K562 (cell line): Measurements from ENCODE around the gene OR13C8. TPM values are rescaled to one million over a fixed set of nuclear protein-coding genes. Genes with fewer than 3 reads are reported as not detected.
A peak's percentile ranks its signal among the peaks of the same experiment; 100 is the strongest.

Experiments
- ATAC-seq: fragments of 200-7000 bp; cut with Tn5 transposase; 3 replicates; pipeline ENCODE4 v1.9.1; 2020; ENCODE audit warnings: moderate library complexity
- BruUV-seq: library from RNA; stranded (reverse); fragments of 400-500 nt; replicated peaks from 2 replicates; lab custom pipeline; 2021; lab: Mats Ljungman, UMichigan
- CTCF ChIA-PET: fragments of 300-600 bp; formaldehyde crosslinking; extraction: SDS; loops from one replicate; lab custom pipeline; 2021; ENCODE audit warnings: low intra/inter-chr PET ratio; lab: Yijun Ruan, JAX
- POLR2A ChIA-PET: fragments of 300-600, 350-650 bp; sonication (Branson Sonifier 250); formaldehyde crosslinking; extraction: SDS; loops from one replicate; lab custom pipeline; 2021; ENCODE audit warnings: antibody characterized with exemption, inconsistent platforms; lab: Yijun Ruan, JAX
- DNase-seq, 4 experiments: peaks; one replicate each; pipeline versions ENCODE4 v3.0.0 to v3.0.0-alpha.2; 2011 to 2018; ENCODE audit warnings: low spot score in 3 of 4, mixed read lengths in 3 of 4; ENCODE audit errors: extremely low read depth in 1 of 4
- FAIRE-seq: peaks from 2 replicates; lab custom pipeline; 2011; peaks lifted over from hg19 to GRCh38; lab: Jason Lieb, UNC
- H2AFZ ChIP-seq: 2 replicates; pipeline ENCODE4 v1.6.0; 2011; ENCODE audit warnings: low read depth, low read length, control low read depth, inconsistent platforms
- H3K27ac ChIP-seq: fragments of 200-600 bp; 3 replicates; pipeline ENCODE4 v1.8.0; 2011; ENCODE audit warnings: low read depth, mild to moderate bottlenecking, control low read depth, inconsistent platforms, low read length, moderate library complexity, mixed read lengths; ENCODE audit errors: extremely low read depth
- H3K27me3 ChIP-seq, 2 experiments: fragments of 300-600 bp in 1 of 2; 2 replicates in 1 of 2; 3 replicates in 1 of 2; pipeline versions ENCODE4 v1.6.0 to v1.8.0; 2011; ENCODE audit warnings: inconsistent platforms in 2 of 2, low read length in 2 of 2, mild to moderate bottlenecking in 1 of 2, mixed read lengths in 1 of 2, moderate library complexity in 1 of 2; ENCODE audit not compliant: control insufficient read depth in 2 of 2, insufficient read depth in 2 of 2
- H3K36me3 ChIP-seq: fragments of 300-600 bp; 3 replicates; pipeline ENCODE4 v1.8.0; 2011; ENCODE audit warnings: mild to moderate bottlenecking, low read length, inconsistent platforms; ENCODE audit not compliant: control insufficient read depth, insufficient read depth
- H3K4me1 ChIP-seq, 2 experiments: fragments of 200-600 bp in 1 of 2; replicated peaks in 1 of 2; 2 replicates in 1 of 2; 3 replicates in 1 of 2; pipeline versions ENCODE4 v1.5.1 to v1.8.0; 2011; ENCODE audit warnings: inconsistent platforms in 2 of 2, low read length in 2 of 2, mild to moderate bottlenecking in 1 of 2, mixed read lengths in 1 of 2, moderate library complexity in 1 of 2; ENCODE audit not compliant: control insufficient read depth in 2 of 2, insufficient read depth in 2 of 2
- H3K4me2 ChIP-seq: 2 replicates; pipeline ENCODE4 v1.6.1; 2011; ENCODE audit warnings: low read length, control low read depth, inconsistent platforms, mixed read lengths; ENCODE audit not compliant: insufficient read depth
- H3K4me3 ChIP-seq: fragments of 200-600 bp; sonication (generic), shearing (Covaris generic); 2 replicates; pipeline ENCODE4 v1.5.1; 2016; ENCODE audit warnings: control low read depth, inconsistent platforms
- H3K79me2 ChIP-seq: fragments of 200-600 bp; 3 replicates; pipeline ENCODE4 v1.8.0; 2011; ENCODE audit warnings: low read length, inconsistent platforms; ENCODE audit not compliant: control insufficient read depth, insufficient read depth
- H3K9ac ChIP-seq, 2 experiments: 2 replicates each; pipeline versions ENCODE4 v1.6.0 to v1.6.1; 2011; ENCODE audit warnings: low read depth in 2 of 2, low read length in 2 of 2, control low read depth in 1 of 2, inconsistent platforms in 1 of 2, mild to moderate bottlenecking in 1 of 2, mixed read lengths in 1 of 2; ENCODE audit not compliant: insufficient read depth in 1 of 2
- H3K9me1 ChIP-seq: one replicate; pipeline ENCODE4 v1.6.0; 2011; ENCODE audit warnings: inconsistent platforms, mild to moderate bottlenecking, low read length, moderate library complexity; ENCODE audit not compliant: control insufficient read depth, insufficient read depth
- H3K9me3 ChIP-seq: replicated peaks from 2 replicates; pipeline ENCODE4 v1.5.1; 2011; ENCODE audit warnings: low read depth, low read length, inconsistent platforms; ENCODE audit not compliant: control insufficient read depth, insufficient read depth
- H4K20me1 ChIP-seq: replicated peaks from 2 replicates; pipeline ENCODE4 v1.6.1; 2011; ENCODE audit warnings: low read length, inconsistent platforms, mixed read lengths; ENCODE audit not compliant: control insufficient read depth, insufficient read depth
- CEBPG ChIP-seq, 3 experiments: fragments of 200-800 bp in 1 of 3; sonication (Bioruptor generic) in 1 of 3; sonication (generic) in 1 of 3; formaldehyde crosslinking in 1 of 3; IDR thresholded peaks in 2 of 3; conservative IDR thresholded peaks in 1 of 3; 2 replicates each; pipeline versions ENCODE4 v1.6.1 to v1.8.0; 2016 to 2022; ENCODE audit warnings: missing compliant biosample characterization in 2 of 3, missing genetic modification characterization in 2 of 3, mild to moderate bottlenecking in 1 of 3, missing genetic modification reagents in 1 of 3
- MCM5 ChIP-seq: fragments of 450-650 bp; IDR thresholded peaks from 2 replicates; pipeline ENCODE4 v1.6.1; 2016; ENCODE audit warnings: low read depth
- WGBS: fragments of 100-300 bp; shearing (Covaris generic); methylation state at CpG from one replicate; pipeline ENCODE4 v1.1.6; 2016; ENCODE audit warnings: low coverage, mixed read lengths; ENCODE audit not compliant: insufficient coverage; ENCODE audit errors: missing lambda C conversion rate; 5-methylcytosine and 5-hydroxymethylcytosine counted together
- in situ Hi-C: fragments of 300-500 bp; cut with MboI; formaldehyde crosslinking; loops from 4 replicates; pipeline ENCODE4 v1.15.0; 2018; ENCODE audit warnings: inconsistent platforms, mixed read lengths
- intact Hi-C: fragments of 100-400 bp; cut with micrococcal nuclease; formaldehyde crosslinking; loops from 2 replicates; pipeline ENCODE4 v1.14.2; 2022
- polyA plus RNA-seq, 8 experiments: library from polyadenylated mRNA; depleted of rRNA in 4 of 8; stranded (reverse) in 5 of 8; unstranded in 3 of 8; fragments of >200 nt; fragmentation: Nextera tagmentation in 2 of 8; fragmentation: Illumina TruSeq in 1 of 8; extraction: Ambion mirVana in 2 of 8; extraction: Trizol in 1 of 8; gene quantifications; 2 replicates each; pipeline versions ENCODE4 v1.2.1 to v1.2.3, GENCODE V29; 2011 to 2014; ENCODE audit warnings: inconsistent platforms in 1 of 8, missing spikeins in 1 of 8
- total RNA-seq, 7 experiments: library from RNA; depleted of rRNA in 6 of 7; stranded (reverse); fragments of >200 nt in 6 of 7; fragmentation: Illumina TruSeq in 2 of 7; extraction: Trizol in 2 of 7; gene quantifications; 2 replicates each; pipeline versions ENCODE4 v1.2.1 to v1.2.3, GENCODE V29; 2011 to 2021; ENCODE audit warnings: low replicate concordance in 1 of 7
- TF ChIP-seq, protein P1 (sequence below), 2 experiments: fragments of 450-650 bp in 1 of 2; sonication (generic) in 1 of 2; formaldehyde crosslinking in 1 of 2; IDR thresholded peaks in 1 of 2; conservative IDR thresholded peaks in 1 of 2; 2 replicates each; pipeline versions ENCODE4 v1.6.1 to v1.8.1; 2016 to 2023; ENCODE audit warnings: mild to moderate bottlenecking in 2 of 2, moderate library complexity in 2 of 2, inconsistent platforms in 1 of 2, missing genetic modification reagents in 1 of 2
- TF ChIP-seq, protein P2 (sequence below): fragments of 450-650 bp; IDR thresholded peaks from 2 replicates; pipeline ENCODE4 v1.6.1; 2014; ENCODE audit warnings: low read depth, mild to moderate bottlenecking, moderate library complexity, borderline replicate concordance

The OR13C8 gene
- total and polyA plus RNA-seq, 9 of the 15 experiments (the other 6 are each of a cell fraction or from before 2014, with no cell fraction given) = not detected

DNA sequence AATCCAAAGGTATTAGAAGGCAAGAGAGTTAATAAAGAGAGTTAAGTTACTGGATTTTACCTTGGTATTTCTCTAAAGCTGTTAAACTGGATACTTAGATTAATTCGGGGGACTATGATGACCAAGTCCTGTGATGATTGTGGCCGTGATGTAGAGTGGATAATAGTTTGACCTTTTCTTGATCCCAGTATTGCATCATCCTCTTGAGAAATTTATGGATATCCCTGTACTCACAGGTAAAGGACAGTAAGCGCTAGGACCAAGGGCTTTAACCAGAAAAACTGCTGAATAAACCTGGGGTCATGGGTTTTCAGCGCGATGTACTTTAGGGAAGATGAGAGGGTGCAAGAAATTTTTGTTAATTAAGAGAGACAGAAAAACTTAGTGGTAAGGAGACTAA, 8.3 kb downstream of the OR13C8 start:
- Histone ChIP-seq H3K27ac (no peak overlapping the region), H3K27me3 (no peaks in the 10 kb centered on the region), H3K9me3 (no peaks in the 10 kb centered on the region; the same call in 1 of the 2 replicates), H3K4me3 (no peak overlapping the region), H3K9ac (no peak overlapping the region), H4K20me1 (no peaks in the 10 kb centered on the region), H3K4me1 (no peaks in the 10 kb centered on the region), H3K9me1 (no peaks in the 10 kb centered on the region), H3K4me2 (no peak overlapping the region), H3K36me3 (no peaks in the 10 kb centered on the region), H2AFZ (no peak overlapping the region), H3K79me2 (no peaks in the 10 kb centered on the region)
- POLR2A ChIA-PET = no interaction called here
- CTCF ChIA-PET = no interaction called here
- DNase-seq = no peak
- 0% methylated on average over 5 of the region's 5 CpGs for WGBS
- BruUV-seq = no TSS peak
- in situ Hi-C loops = no loop called here
- intact Hi-C loops = no loop called here
- no peak for FAIRE-seq
- ATAC-seq = no peak
- TF ChIP-seq, protein P1, sequence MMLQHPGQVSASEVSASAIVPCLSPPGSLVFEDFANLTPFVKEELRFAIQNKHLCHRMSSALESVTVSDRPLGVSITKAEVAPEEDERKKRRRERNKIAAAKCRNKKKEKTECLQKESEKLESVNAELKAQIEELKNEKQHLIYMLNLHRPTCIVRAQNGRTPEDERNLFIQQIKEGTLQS (IDR thresholded peaks at IDR 0.05) = 0 out of 2 replicates have a peak, but pooled peaks have one; percentile 16
- TF ChIP-seq, protein P1 (CRISPR knock-in tag; conservative IDR thresholded peaks at IDR 0.05) = no peak
- TF ChIP-seq, protein P2, sequence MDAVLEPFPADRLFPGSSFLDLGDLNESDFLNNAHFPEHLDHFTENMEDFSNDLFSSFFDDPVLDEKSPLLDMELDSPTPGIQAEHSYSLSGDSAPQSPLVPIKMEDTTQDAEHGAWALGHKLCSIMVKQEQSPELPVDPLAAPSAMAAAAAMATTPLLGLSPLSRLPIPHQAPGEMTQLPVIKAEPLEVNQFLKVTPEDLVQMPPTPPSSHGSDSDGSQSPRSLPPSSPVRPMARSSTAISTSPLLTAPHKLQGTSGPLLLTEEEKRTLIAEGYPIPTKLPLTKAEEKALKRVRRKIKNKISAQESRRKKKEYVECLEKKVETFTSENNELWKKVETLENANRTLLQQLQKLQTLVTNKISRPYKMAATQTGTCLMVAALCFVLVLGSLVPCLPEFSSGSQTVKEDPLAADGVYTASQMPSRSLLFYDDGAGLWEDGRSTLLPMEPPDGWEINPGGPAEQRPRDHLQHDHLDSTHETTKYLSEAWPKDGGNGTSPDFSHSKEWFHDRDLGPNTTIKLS = no peak
- TF ChIP-seq MCM5 (no peak), CEBPG (CRISPR knock-in tag; IDR thresholded peaks at IDR 0.05) (no peak), CEBPG (tag; conservative IDR thresholded peaks at IDR 0.05 in 1 of 2, IDR thresholded peaks at IDR 0.05 in 1 of 2) (peak in 1 of 2 experiments; percentile 68; a peak in 1 of 4 replicates)
